Mucosa of descending colon (tissue), 3 donors: Measurements from ENCODE around the gene CNNM3. TPM values are rescaled to one million over a fixed set of nuclear protein-coding genes. Genes with fewer than 3 reads are reported as not detected.

ENCODE experiments used
- ATAC-seq: fragments of 200-7000 bp; cut with Tn5 transposase; one replicate; pipeline ENCODE4 v1.9.1; 2020; ENCODE audit warnings: mild to moderate bottlenecking, moderate library complexity
- DNase-seq, 3 donors: peaks; one replicate each; pipeline ENCODE4 v3.0.0-alpha.2; 2020
- H3K36me3 ChIP-seq: fragments of 200-600 bp; one replicate; pipeline ENCODE4 v1.8.0; 2021; ENCODE audit warnings: low read depth, mild to moderate bottlenecking
- H3K4me1 ChIP-seq: fragments of 200-600 bp; one replicate; pipeline ENCODE4 v1.8.0; 2021; ENCODE audit warnings: low read depth, mild to moderate bottlenecking
- H3K4me3 ChIP-seq: fragments of 200-600 bp; one replicate; pipeline ENCODE4 v1.8.0; 2021; ENCODE audit warnings: mild to moderate bottlenecking
- H3K9me3 ChIP-seq: fragments of 200-600 bp; one replicate; pipeline ENCODE4 v1.8.0; 2021; ENCODE audit warnings: mild to moderate bottlenecking
- CTCF ChIP-seq: fragments of 200-600 bp; IDR thresholded peaks from one replicate; pipeline ENCODE4 v1.8.0; 2022; ENCODE audit warnings: antibody characterized with exemption, mild to moderate bottlenecking
- intact Hi-C, 2 donors: fragments of 100-400 bp; cut with DNase I in 1 of 2; cut with micrococcal nuclease in 1 of 2; formaldehyde crosslinking; loops; one replicate each; pipeline versions ENCODE4 v1.11.0 to v1.11.1; 2022; cut with DNase I, micrococcal nuclease
- total RNA-seq, 3 donors: library from RNA; stranded (reverse); fragmentation: NEBNext Ultra II Directional in 2 of 3; extraction: Animal tissue kit (Norgen Biotek cat#: 25700) in 2 of 3; gene quantifications; one replicate each; pipeline versions ENCODE4 v1.2.1 to v1.2.4, GENCODE V29; 2021 to 2023
- donor health status: DM: no; HTN: no; CAD: no; lungs with moderate emphysema.
- donor health status: DM: no; HTN: no; CAD: no.
- donor health status: DM: no; HTN: yes; CAD: no.

CNNM3 gene
- total RNA-seq, 3 donors from 2014 or later, result 21.2 to 35.5 (median 33.4) TPM

- Histone ChIP-seq H3K36me3 (peaks cover 4% of the 10 kb centered on the region), H3K4me3 (no peak overlapping the region), H3K9me3 (no peaks in the 10 kb centered on the region), H3K4me1 (peaks cover 5% of the 10 kb centered on the region)
- no peak for ATAC-seq
- intact Hi-C loops, result no loop called here
- peak in 1 of 3 donors; percentile 22 for DNase-seq
- TF ChIP-seq CTCF, result no peak
Observed at GRCh38 chr2:96797066-96797625, 18.9 kb upstream of the CNNM3 start.

GRCh38 chr2:96798733-96799622 lies 17.1 kb upstream of the CNNM3 start:
- TF ChIP-seq CTCF, result no peak
- peak in 1 of 3 donors; percentile 17 for DNase-seq

GRCh38 chr2:96799623-96799935 lies 16.5 kb upstream of the CNNM3 start:
- intact Hi-C loops, result no loop called here
- Histone ChIP-seq H3K4me1 (peaks cover 5% of the 10 kb centered on the region), H3K36me3 (peaks cover 4% of the 10 kb centered on the region), H3K9me3 (no peaks in the 10 kb centered on the region), H3K4me3 (no peak overlapping the region)
- no peak for TF ChIP-seq CTCF
- ATAC-seq (no peak), DNase-seq (no peak)

More at GRCh38 chr2:96798733-96799622, 17.1 kb upstream of the CNNM3 start:
- Histone ChIP-seq H3K9me3 (no peaks in the 10 kb centered on the region), H3K36me3 (peaks cover 4% of the 10 kb centered on the region), H3K4me3 (no peak overlapping the region), H3K4me1 (peaks cover 5% of the 10 kb centered on the region)
- intact Hi-C loops, result no loop called here
- no peak for ATAC-seq

GRCh38 chr2:96800061-96801004 lies 15.7 kb upstream of the CNNM3 start:
- ATAC-seq, result peak; percentile 24
- Histone ChIP-seq H3K4me1 (peaks cover 5% of the 10 kb centered on the region), H3K36me3 (peaks cover 4% of the 10 kb centered on the region), H3K9me3 (no peaks in the 10 kb centered on the region), H3K4me3 (no peak overlapping the region)
- intact Hi-C loops, result no loop called here
- DNase-seq, result no peak
- no peak for TF ChIP-seq CTCF

- intact Hi-C loops, result no loop called here
- Histone ChIP-seq H3K4me3 (no peak overlapping the region), H3K4me1 (peaks cover 5% of the 10 kb centered on the region), H3K9me3 (no peaks in the 10 kb centered on the region), H3K36me3 (peaks cover 4% of the 10 kb centered on the region)
- ATAC-seq (peak; percentile 96), DNase-seq (peak; percentile 84 to 89 (median 88))
- peak; percentile 81 for TF ChIP-seq CTCF
Observed at GRCh38 chr2:96801005-96801785, 14.9 kb upstream of the CNNM3 start.
